Inflammatory macrophage treated with lipopolysaccharide for 1 hour (primary cell): ENCODE results near the gene ZNF555.

Experiments
- DNase-seq, 2 donors: peaks; one replicate each; pipeline ENCODE4 v3.0.0-alpha.2; 2020 to 2022

The ZNF555 gene

DNA sequence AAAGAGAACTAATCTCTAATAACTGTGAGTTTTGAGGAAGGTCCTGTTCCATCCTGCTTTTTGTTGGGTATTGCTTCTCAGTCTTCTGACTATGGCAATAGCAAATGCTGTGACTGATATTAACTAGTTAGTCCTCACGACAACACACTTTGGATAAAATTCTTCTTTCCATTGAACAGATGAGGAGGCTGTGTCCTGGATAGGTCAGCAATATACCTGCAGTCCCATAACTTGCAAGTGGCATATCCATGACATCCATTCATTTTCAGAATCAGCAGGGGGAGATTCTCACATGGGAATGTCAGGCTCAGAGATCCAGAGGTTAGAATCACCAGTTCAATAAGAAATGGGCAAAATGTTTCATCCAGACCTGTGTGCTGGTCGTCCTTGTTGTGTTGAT is 14.3 kb upstream of the ZNF555 start:
- DNase-seq = no peak

DNA sequence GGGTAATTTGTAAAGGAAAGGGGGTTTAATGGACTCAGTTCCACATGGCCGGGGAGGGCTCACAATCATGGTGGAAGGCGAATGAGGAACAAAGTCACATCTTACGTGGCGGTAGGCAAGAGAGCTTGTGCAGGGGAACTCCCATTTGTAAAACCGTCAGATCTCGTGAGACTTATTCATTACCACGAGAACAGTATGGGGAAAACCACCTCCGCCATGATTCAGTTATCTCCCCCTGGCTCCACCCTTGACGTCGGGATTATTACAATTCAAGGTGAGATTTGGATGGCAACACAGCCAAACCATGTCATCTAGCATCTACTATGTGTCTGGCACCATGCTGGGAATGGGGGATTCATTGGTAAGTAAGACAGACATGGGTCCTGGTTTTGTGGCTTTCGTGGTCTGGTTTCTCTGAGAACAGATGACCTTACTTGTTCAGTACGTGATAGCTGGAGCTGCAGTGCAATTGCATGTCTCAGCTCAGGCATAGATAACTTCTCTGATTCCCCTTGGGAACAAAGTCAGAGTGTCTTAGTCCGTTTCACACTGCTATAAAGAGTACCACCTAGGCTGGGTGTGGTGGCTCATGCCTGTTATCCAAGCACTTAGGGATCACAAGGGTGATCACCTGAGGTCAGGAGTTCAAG is 13.3 kb upstream of the ZNF555 start:
- DNase-seq = no peak

DNA sequence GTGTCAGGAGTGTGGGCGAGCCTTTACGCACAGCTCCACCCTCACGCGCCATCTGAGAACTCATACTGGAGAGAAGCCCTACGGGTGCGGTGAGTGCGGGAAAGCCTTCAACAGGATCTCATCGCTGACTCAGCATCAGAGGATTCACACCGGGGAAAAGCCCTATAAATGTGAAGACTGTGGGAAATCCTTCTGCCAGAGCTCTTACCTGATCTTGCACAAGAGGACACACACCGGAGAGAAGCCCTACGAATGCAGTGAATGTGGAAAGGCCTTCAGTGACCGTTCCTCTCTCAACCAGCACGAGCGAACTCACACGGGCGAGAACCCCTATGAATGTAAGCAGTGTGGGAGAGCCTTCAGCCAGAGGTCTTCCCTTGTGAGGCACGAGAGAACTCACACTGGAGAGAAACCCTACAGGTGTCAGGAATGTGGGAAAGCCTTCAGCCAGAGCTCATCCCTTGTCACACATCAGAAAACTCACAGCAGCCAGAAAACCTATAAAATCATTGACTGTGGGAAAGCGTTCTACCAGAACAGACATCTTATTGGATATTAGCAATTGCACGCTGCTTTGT is 6.9 kb upstream of the ZNF555 start:
- DNase-seq = no peak

DNA sequence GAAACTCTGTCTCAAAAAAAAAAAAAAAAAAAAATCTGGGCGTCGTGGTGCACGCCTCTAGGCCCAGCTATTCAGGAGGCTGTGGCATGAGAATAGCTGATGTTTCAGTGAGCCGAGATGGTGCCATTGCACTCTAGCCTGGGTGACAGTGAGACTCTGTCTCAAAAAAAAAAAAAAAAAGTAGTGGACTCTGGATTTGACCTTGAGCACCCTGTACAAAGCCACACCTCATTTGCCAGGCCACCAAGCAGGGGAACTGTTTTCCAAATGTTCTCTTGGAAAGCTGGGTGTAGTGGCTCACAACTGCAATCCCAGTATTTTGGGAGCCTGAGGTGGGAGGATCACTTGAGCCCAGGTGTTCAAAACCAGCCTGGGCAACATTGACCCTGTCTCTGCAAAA is 3.8 kb upstream of the ZNF555 start:
- DNase-seq = no peak

DNA sequence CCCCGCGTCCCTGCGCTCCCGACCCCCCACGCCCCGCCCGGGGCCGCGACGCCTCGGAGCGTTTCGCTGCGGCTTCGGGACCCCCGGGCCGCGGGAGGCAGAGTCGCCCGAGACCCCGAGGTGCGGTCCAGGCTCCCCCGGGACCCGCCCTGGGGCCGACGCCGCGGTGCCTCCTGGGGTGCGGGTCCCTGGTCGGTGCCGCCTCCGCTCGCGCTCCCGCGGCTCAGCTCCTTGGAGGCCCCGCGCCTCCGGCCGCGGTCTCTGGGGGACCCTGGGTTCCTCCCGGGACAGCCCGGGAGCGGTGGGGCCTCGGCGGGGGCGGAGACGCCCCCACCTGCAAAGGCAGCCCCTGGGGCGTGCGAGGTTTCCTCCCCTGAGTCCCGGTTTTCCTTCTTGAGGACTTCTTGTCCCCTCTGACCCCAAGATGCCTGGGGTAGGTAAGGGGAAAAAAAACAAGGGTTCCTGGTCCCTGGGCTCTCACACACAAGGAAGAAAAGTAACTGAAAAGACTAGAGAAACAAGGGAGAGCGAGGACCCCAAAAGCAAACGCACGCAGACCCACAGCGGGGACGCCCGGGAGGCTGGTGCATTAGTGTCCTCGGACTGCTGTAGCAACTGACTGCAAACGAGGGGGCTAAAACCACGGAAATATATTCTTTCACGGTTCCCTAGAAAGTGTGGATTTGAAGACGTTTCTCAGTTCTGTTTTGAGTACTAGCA is 740 bp downstream of the ZNF555 start:
- DNase-seq = no peak

DNA sequence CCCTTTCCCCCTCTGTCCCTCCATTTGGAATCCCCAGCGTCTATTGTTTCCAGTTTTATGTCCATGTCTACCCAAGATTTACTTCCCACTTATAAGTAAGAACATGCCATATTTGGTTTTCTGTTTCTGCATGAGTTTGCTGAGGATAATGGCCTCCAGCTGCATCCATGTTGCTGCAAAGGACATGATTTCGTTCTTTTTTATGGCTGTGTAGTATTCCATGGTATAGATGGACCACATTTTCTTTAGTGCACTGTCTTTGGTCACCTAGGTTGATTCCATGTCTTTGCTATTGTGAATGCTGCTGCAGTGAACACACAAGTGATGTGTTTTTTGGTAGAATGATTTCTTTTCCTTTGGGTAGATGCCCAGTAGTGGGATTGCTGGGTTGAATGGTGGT is 3.8 kb downstream of the ZNF555 start:
- DNase-seq = no peak

DNA sequence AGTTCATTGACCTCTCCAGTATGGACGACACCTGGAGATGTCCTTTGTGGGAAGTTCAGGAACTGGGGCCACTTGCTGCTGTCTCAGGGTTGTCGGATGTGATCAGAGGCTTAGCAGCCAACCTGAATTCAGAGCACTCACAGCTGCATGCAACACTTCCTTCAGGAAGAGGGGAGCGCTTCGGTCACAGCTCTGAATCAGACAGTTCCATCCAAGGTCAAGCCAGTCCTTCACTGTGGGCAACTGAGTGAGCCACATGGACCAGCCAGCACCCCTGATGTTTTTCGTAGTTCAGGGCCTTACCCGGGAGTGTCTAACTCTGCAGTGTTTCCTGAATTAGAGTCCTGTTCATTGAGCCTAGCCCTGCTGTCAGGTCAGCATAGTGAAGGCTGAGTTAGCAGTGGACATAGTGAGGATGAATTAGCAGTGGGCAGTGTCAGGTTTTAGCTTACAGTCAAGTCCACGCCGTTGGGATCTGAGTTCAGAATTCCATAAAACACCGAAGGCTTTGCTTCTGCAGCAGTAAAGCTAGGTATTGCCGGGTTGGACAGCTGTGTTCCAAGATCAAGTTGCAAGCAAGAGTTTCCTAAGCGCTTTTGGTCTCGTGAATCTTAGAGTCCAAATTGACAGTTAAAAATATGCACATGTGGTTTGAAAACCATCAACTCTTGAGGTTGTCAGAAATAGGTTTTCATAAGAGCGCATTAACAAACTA is 5.1 kb downstream of the ZNF555 start:
- DNase-seq = no peak

DNA sequence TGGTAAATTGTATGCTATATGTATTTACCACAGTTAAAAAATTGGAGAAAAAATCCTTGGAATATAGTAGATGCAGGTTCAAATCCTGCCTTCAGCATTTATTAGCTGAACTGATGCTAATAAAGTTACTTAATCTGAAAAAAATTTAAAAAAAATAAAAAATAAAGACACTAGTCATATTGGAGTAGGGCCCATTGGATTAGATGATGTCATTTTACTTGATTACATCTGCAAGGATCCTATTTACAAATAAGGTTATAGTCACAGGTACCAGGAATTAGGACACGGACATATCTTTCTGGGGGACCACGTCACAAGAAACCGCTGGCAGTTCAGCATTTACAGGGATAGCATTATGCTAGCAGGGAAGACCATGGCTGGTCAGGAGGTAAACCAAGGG is 6.2 kb downstream of the ZNF555 start:
- DNase-seq = no peak

DNA sequence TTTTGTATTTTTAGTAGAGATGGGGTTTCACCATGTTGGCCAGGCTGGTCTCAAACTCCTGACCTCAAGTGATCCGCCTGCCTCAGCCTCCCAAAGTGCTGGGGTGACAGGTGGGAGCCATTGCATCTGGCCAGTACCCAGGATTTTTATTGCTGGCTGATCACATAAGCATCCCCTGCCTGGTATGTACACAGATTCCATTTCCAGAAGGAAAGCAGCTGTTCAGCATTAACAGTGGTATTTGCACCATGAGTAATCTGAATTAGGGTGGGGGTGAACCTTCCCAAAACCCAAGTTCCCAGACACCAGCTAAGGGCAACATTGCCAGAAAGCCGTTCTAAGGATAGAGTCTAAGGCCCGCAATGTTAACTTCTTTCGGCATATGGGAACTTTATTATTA is 7.3 kb downstream of the ZNF555 start:
- no peak for DNase-seq

DNA sequence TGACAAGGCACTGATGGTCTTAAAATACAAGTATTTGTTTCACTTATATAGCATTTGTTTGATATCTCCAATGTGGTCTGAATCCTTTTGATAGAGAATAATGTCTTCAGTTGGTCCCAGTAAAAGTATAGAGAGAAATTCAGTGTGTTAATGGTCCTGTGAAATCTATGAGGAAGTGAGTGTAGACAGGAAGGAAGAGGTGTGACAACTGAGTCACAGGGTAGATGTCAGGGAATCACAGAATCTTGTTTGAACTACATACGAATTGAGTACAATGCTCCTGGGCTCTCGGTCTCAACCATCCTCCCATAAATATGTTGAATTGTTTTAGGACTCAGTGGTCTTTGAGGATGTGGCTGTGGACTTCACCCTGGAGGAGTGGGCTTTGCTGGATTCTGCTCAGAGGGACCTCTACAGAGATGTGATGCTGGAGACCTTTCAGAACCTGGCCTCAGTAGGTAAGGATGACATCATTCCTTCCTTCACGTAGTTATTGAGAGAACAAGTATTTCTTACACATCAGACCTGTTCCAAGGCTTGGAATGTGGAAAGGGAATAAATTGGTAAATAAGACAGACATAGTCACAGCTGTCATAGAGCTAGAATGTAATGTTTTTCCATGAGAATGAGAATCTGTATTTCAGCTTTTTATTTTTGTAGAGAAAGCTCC is 9.1 kb downstream of the ZNF555 start:
- DNase-seq = no peak

DNA sequence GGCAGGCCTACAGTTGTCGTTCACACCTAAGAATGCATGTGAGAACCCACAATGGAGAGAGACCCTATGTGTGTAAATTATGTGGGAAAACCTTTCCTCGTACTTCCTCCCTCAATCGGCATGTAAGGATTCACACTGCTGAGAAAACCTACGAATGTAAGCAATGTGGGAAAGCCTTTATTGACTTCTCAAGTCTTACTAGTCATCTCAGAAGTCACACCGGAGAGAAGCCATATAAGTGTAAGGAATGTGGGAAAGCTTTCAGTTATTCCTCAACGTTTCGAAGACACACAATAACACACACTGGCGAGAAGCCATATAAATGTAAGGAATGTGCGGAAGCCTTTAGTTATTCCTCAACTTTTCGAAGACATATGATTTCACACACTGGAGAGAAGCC is 11.3 kb downstream of the ZNF555 start:
- no peak for DNase-seq

DNA sequence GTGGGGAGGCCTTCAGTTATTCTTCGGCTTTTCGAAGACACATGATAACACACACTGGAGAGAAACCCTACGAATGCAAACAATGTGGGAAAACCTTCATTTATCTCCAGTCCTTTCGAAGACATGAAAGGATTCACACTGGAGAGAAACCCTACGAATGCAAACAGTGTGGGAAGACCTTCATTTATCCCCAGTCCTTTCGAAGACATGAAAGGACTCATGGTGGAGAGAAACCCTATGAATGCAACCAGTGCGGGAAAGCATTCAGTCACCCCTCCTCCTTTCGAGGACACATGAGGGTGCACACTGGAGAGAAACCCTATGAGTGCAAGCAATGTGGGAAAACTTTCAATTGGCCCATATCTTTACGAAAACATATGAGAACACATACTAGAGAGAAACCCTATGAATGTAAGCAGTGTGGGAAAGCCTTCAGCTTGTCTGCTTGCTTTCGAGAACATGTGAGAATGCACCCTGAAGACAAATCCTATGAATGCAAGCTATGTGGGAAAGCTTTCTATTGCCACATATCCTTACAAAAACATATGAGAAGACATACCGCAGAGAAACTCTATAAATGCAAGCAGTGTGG is 11.8 kb downstream of the ZNF555 start:
- no peak for DNase-seq

DNA sequence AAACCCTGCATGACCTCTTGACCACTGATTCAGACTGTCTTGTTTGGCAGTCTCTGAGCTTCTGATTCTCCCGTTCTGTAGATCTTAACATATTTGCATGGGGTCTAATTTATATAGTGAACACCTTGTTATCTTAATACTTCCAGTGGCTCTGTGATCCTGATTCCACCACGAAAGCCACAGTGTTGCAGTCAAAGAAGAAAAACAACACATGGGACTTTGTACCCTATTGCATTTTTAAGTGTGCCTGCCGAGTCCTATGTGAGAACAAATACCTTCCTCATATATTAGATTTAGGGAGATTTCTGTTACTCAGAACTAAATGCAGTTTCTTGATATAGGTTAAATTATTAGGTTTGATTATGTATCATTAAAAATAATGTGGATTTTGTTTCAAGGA is 13.6 kb downstream of the ZNF555 start:
- no peak for DNase-seq

DNA sequence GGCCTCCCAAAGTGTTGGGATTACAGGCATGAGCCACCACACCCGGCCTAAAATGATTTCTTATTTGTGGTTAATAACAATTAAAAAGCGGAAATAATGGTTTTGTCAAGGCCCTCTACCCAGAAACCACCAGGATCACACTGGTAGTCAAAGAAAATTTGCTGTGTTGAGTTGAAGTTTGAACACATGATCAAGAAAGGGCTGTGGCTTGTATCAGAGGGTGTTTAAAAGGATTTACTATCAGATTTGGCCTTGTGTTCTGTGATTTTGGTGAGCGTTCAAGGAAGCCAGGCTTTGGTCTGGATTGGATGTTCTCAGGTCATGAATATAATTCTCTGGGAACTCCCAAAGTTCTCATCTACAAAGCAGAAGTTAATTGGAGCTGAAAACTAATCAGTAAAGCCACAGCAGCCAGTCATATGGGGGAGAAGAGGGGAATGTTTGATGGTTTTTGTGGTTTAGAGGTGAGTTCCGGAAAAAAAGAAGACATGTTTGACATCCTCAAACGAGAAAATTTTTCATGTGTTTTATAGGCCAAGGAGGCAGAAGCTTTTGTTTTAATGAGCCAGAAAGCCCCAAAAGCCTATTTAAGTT is 15.3 kb downstream of the ZNF555 start:
- DNase-seq = no peak

DNA sequence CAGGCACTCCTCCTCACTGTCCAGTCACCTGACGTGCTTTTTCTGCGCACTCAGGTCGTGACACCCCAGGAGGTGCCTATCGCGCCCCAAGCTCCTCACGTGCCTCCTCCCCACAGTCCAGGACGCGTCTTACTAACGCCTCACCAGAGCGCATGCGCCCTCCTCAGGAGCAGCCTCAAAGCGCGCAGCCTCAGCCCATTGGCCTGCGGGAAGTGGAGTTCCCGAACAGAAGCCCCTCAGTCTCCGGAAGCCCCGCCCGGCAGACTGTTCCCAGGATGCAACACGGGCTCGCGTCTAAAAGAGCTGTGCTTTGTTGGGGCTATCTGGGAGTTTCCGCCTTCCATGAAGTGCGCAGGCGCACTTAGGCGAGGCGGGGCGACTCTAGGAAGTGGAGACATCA is 17.6 kb downstream of the ZNF555 start:
- DNase-seq = no peak

DNA sequence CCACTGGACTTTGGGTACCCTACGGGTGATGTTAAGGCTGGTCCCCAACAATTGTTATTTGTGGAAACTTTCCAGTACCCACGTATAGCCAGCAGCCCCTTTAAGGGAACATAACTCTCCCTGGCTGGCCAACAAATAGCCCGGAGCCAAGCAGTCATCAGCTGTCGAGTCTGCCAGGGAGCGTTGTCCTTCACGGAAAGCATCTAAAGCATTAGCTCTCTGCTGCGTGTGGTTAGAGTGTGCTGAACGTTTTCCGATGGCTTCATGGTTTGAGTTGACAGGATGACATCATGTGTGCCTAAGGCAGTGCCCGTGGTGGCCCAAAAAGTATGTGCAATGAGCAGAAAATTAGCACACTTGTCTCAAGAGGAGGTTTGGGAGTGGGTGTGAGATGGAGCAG is 22.5 kb downstream of the ZNF555 start:
- no peak for DNase-seq

DNA sequence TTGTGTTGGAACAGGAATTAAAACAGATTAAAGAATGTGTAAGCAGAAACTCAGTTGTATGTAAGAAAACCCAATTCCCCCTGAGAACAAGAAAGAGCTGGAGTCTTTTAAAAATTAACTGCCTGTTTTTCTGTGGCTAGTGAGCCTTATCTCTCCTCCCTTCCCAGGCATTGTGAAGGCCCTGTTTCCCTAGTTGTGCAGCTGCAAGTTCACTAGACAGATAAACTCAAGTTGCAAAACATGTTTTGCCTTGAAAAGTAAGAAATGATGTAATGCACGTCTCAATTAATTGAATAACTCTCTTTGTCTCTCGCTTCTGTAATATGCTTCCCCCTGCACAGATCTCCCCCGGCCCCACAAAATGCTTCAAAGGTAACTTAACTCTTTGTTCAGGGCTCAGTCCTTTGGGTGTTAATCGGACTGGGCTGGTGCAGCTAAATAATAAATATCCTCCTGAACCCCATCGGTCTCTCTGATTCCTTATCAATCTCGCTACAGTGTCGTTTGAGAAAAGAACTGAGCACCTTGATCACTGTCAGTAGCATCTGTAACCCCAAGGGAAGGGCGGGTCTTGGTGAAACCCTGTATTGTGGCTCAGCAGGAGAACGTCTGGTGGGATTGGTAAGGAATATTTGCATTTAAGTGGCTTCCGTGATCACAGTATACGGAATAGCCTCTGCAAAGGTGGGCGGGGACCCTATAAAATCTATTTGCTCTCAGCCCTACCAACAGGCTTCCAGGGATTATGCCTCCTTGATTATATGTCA is 24.2 kb downstream of the ZNF555 start:
- no peak for DNase-seq

DNA sequence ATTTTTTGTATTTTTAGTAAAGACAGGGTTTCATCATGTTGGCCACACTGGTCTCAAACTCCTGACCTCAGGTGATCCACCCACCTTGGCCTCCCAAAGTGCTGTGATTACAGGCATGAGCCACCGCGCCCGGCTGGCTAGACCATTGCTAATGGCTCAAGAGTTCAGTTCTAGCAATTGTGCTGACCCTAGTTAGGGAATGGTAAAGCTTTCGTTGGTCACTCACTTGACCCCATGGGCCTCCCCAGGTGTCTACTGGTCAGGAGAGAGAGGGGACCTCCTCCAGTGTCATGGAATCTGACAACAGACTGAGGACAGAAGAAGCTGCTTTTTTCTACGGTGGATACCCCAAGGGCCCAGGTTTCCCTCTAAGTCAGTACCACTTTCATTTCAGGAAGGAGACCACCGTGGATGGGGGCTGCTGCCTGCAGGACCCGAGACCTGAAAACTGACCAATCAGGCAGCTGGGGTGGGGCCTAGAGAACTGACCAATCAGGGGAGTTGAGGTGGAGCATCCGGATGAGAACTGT is 25.3 kb downstream of the ZNF555 start:
- no peak for DNase-seq

DNA sequence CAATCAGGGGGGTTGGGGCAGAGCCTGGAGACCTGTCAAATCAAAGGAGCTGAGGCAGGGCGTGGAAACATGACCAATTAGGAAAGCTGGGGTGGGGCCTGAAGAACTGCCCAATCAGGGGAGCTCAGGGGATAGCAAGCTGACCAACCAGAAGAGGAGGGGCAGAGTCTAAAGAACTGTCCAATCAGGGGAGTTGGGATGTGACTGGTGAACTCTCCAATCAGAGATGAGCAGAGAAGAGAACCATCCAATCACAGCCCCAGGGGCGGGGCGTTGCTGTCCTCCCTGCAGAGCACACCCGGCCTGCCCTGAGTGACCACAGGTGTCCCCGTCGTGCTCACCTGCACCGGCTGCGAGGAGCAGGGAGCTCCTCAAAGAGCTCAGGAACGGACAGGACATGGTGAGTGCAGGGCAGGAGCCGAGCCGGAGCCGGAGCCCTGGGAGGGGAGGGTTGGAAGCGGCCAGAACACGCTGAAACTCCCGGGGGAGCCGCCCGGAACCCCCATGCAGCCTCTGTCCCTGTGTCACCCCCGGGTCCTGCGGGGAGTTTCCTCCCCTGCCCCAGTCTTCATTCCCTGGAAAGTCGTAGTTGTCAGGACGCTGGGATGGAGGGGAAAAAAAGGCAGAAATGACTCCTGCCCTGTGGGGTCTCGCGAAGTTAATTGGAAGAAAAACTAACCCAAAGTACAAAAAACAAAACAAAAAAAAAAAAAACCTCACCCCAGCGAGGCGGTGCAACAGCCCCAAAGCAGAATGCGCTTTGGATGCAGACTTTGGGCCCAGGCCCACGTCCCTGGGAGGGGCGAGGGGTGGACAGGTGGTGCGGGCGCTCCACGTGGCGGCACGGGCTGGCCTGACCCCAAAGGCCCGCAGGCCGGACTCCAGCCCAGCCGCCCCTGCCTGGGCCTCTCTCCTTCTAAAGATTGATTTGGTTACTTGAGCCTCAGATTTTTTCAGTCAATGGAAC is 26.0 kb downstream of the ZNF555 start, which contains the start of gene ZNF556:
ZNF556 (plus strand) TSS at position 311 of the 967 bp plus-strand sequence; CDS start at position 398, 87 bp downstream.
- no peak for DNase-seq

DNA sequence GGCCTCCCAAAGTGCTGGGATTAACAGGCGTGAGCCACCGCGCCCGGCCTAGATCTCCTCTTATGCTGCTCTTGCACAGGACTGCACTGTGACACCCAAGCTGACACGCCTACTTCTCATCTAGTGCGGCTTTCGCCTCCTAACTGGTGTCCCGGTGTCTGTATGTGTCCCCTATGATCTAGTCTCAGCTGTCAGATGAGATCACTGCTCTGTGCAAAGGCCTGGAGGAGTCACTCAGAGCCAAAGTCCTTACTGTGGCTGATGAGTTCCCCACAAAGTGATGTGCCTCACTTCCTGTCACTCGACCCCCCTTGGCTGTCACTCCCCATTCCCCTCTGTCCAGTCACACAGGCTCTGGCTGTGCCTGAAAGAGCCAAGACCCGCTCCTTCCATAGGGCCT is 28.3 kb downstream of the ZNF555 start:
- DNase-seq = no peak
